ENCODE data around the gene IQSEC1.

IQSEC1 gene

DNA sequence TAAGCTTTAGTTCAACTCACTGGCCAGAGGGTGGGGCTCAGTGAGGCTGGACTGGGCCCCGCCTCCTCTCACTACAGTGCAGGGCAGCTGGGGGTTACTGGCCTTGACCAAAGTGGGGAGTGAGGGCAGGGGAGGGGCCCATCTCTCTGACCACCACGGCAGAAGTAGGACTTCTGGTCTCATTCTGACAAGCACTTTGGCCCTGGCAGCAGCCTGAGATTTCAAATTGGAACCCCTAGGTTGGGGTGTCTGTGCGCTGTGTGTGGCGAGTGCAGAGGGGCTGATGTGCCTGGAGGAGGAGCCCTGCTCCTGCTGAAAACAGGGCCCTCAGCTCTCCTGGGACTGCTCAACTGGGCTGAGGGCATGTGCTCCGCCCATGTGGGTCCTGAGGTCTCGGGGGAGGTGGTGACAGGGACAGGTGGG is 171.6 kb downstream of the IQSEC1 start:
- DNase-seq, result no peak

DNA sequence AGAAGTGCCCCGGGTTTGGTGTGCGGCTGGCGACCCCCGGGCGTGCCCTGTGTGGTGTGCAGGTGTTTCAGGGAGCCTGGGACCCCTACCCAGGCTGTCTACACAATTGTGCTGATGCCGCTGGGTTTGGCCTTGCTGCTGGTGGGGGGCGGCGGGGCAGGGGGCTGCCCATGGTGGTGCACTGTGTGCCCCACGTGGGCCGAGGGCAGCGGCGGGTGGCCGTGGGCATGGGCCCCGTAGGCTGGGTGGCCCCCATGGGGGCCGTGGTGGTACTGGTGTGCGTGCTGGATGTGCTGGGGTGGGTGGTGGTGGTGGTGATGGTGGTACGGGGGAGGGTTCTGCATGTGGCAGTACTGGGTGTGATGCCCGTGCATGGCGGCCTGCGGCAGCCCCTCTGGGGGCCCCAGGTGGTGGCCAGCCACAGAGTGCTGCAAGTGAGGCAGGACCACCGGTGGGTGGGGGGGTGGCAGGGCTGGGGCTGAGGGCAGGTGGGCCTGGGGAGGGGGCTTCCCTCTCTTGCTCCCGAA is 172.3 kb downstream of the IQSEC1 start:
- no peak for DNase-seq

DNA sequence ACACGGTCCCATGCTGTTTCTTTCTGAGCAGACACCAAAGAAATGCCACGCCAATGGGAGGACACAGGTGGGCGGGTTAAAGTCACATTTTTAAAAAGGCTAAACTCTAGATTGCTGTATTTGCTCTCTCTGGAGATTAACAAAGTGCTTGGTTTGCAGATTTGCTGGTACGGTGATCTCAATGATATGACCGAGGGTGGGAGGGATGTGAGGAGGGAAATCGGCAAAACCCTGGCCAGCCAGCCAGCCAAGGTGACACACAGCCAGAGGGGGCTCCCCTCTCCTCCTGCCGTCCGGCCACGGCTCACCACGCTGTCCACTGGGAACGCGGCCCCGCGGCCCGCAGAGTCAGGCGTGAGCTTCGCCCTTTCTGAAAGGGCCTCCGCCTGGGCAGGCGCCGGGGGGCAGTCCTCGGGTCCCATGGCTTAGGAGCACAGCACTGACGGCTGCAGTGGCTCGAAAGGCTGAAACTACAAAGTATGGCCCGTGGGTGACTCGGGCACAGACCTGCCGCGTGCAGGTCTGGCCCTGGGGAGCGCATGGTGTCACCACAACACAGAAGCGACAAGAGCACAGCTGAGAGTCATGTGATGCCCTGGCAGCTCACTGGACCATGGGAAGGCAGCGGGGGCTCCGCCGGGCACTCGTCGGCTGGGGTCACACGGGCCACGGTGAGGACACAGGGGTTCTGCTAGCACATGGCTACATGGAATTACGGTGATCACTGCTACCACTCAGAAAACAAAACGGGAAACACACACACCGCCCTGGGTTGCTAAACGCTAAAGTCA is 174.1 kb downstream of the IQSEC1 start:
- no peak for DNase-seq

DNA sequence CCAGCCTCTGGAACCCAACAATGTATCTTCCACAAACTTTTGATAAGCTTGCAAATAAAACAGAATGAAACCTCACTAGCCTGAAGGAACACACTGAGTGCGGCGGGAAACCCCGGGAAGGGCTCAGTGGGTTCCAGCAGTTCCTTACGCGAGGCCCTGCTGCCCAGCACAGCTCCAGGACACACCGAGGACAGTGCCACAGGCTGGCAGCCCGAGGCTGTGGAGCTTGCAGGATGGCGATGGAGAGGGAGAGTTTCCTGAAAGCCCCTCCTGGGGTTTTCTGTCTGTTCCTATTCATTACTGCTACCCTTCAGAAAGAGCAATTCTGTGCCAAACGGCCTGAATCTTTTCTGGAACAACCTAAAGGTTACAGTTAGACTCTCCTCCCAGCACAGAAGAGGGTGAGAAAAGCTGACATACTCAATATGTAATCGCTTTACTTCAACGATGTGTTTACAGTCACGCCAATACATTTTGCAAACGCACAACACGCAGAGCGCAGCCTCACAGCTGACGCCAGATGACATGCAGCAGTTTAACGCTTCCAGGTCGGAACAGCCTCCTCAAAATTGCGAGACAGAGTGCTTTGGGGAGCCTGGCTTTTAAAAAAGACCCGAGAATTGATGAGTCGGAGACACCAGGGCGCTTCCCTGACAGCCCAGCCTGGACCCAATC is 174.8 kb downstream of the IQSEC1 start:
- DNase-seq, result no peak

DNA sequence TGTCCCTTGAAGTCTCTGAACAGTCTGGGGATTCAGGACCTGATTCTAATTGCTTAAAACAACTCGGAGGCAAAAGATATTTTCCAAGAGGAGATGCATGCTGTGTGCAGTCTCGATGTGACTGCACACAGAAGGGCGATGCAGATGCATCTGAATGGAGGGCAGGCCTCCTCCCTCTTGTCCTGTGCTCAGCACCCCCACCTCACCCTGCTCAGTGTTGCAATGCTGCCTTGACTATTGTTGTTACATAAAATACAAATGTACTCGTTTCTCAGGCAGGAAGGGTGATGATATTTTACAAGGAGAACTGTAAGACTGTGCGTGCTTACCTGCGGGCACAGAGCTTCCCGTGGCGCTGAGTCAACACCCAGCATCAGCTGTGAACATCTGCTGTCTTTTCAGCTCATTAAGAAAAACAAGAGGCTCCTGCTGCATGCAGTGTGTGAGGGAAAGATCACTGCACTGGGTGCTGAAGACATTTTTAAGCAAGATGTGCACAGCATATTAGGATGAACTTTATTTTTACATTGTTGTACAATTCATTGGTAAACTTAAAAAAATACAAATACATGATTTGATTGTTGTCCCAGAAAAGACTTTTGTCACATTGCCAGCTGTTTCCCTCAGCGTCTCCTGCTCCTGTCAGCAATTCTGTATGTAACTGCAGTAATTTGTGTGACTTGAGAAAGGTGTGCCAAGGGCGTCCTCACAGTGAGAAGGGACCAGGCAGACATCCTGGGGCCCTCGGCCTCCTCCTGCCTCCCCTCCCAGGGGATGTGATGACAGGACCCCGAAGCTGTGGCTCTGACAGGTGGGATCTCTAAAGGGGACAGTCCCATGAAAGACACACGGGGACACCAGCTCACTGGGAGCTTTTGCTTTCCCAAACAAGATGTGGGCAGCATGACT is 175.6 kb downstream of the IQSEC1 start:
- peak in 1 of 56 donors; percentile 23 for DNase-seq

DNA sequence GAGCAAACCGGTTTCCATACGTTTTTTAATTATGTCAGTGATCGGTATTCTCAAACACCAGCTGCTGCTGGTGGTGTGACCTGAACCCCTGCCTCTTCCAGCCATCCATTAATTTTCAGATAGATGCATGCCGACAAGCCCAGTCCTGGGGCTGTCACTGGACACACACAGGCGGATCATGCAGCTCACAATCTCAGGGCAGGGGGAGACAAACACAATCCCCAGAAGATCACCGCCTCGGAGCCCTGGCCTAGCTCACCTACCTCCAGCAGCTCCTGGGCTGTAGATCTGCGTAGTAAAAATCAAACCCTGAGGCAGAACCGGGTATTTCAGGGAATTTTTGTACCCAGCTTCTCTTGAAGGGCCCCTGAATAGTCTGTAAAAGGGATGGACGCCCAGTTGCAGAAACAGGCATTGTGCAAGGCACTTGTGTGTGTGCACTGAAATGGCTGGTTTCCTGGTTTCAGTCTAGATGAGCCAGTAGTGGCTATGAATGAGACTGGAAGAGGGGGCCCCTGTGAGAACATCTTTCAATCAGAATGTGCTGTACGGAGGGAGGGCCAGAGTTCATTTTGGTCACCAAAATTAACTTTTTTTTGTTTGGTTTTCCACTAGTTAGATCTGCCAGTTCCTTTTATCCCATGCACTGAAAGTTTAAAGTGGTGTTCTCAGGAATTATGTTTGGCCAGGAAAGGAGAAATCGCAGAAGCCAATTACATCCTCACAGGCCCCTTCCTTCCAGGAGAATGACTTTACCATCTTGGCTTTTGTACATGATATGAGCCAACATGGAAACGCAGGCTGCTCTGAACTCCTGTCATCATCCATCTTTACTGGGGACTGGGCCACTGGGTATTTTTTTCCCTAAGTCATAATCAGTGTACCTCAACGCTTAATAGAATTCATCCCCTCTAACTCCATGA is 176.9 kb downstream of the IQSEC1 start:
- DNase-seq, result peak in 11 of 56 donors; percentile 11 to 42 (median 23)

DNA sequence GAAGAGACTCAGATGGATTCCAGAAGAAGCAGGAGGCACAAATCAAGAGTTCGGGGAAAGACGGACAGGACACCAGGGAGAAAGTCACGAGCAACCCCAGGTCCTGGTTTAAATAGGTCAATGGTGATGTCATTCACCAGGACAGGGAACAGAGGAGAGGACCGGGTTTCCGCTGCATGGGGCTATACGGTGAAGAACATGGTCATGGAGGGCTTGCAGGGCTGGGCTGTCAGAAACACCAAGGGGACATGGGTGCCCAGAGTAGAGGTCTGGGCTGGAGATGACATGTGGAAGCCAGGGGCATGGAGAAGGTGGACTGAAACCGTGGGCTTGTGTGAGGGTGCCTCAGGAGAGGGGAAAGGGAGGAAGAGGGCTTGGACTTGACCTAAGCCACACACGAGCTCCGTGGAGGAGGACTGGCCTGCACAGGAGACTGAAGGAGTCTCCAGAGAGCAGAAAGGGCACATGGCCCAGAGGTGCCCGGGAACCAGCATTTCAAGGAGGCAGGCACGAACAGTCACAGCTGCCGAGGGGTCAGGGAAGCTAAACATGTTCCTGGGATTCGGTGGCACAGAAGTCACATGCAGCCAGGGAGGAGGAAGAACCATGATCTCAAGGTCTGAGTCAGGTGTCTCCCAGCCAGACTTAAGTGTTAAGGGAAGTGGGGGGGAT is 177.7 kb downstream of the IQSEC1 start:
- no peak for DNase-seq

DNA sequence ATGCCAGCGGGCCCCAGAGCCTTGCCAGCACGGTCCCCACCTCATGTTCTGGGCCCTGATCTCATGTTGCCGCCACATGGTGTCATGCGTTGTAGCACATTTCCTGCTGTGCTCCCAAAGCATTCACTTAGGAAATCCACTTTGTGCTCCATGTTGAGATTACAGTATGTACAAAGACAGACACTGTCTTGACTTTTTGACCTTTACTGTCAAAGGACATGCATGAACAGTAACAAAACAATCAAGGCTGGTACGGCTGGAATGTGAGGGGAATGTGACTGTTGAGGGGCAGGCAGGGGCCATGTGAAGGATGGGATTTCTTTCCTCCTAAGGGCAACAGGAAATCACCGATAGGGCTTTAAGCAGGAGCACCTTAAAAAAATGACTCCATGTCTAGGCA is 178.6 kb downstream of the IQSEC1 start:
- no peak for DNase-seq

DNA sequence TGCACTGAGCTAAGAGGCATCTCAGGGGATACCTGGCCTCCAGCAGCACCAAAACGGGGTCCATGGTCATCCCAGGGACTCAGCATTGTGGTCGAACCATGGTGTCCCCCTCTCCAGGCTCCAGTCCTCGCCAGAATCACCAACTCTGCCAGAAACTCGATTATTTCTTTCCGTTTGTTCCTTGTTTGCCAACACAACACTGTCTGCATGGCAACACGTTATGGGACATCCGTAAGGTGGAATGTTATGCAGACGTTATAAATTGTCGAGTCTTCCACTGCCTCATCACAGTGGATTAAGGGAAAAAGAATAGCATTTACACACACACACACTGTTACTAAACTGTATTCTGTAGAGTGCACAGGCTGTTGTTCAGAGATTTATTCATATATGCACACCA is 179.4 kb downstream of the IQSEC1 start:
- no peak for DNase-seq

DNA sequence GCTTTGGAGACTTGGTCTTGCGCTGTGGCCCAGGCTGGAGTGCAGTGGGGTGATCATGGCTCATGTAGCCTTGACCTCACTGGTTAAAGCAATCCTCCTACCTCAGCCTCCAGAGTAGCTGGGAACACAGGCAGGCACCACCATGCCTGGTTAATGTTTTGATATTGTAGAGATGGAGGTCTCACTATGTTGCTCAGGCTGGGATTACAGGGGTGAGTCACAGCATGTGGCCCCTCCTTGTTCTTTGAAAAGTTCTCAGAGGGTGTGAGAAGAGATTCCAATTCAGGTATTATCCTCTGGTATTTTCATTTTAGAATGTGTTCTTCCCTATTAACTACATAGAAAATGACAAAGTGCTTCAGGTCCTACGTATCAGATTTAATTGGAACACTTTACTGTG is 180.0 kb downstream of the IQSEC1 start:
- no peak for DNase-seq

DNA sequence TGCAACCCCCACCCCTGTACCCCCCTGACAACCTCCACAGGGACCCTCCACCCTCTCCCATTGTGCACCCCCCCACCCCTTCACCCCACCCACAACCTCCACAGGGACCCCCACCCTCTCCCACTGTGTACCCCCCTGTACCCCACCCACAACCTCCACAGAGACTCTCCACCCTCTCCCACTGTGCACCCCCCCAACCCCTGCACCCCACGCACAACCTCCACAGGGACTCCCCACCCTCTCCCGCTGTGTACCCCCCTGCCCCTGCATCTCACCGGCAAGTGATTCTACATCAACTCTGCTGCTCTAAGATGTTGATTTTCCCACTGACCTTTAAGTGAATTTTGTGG is 180.4 kb downstream of the IQSEC1 start:
- DNase-seq, result no peak

DNA sequence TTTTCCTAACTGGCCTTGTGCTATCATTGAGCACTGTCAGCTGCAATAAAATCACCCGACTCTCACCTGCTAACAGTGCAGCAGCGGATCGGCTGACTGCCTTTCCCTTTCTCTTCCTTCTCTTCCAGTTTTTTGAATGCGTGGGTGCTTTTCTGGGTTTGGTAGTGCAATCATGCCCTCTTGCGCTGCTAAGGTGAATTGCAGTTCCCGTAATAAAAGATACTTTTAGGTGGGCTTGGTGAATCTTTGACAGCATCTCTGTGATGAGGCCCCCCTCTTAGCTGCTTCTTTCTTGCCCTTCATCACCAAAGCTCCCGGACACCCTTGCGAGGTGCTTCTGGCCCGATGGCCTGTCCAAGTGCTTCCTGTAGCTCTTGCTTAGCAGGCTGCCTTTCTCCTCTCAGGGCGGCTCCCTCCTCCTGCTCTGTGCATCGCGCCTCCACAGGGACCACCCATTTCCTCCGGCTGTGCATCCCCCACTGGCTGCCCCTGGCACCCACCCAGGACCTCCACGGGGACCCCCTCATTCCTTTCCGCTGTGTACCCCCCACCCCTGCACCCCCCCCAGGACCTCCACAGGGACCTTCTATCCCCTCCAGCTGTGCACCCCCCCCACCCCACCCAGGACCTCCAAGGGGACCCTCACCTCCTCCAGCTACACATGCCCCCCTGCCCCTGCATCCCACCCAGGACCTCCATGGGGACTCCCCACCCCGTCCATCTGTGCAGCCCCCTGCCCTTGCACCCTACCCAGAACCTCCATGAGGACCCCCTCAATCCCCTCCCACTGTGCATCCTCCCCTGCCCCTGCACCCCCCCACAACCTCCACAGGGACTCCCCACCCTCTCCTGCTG is 181.0 kb downstream of the IQSEC1 start:
- DNase-seq, result peak in 30 of 56 donors; percentile 8 to 78 (median 37)

DNA sequence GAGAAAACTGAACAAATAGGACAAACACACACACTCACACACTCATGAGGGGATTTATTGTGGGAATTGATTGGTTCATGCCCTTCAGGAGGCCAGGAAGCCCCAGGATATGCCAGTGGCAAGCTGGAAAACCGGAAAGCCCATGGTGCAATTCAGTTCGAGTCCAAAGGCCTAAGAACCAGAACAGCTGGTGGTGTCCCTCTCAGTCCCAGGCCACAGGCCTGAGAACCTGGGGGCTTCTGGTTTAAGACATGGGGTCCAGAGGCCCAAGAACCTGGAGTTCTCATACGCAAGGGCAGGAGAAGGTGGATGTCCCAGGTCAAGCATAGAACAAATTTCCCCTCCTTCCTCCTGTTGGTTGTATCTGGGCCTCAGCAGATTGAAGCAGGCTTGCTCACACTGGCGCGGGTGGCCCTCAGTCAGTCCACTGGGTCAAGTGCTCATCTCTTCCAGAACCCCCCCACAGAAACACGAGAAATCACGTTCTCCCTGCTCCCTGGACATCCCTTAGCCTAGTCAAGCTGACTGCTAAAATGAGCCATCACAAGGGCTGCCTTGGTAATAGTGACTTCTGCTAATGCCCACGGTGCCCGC is 181.7 kb downstream of the IQSEC1 start:
- peak in 1 of 56 donors; percentile 49 for DNase-seq

DNA sequence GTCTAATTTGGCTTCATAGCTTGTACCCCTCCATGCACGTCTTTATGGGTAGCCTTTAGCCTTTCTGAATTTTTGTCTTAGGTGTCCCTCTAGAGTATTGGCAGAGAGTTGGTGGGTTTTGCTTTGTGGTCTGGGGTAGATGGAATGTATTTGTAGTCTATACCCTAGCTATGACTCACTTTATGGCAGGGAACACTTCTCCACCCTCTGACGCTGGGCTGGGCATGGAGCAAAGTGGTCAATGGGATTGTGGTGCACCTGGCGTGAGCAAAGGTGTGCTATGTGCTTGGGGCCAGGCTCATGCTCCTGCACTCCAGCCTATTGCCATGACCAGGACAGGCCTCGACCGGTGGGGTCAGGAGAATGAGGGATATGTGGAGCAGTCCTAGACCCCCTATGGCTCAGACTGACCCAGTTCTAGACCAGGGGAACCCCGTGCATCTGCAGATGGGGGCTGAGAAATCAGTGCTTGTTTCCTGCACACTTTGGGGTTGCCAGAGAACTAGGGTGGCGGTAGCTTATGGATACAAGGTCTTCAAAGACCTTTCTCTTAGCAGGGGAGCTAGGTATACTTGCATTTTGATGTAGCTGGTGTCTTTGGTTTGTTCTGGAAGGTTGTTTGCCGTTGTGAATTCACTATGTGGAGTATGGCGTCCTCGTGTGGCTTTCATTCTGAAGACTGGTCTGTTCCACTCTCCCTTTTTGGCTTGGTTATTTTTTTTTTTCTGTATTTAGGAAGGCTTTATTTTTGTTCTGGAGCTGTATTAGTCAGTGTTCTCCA is 182.4 kb downstream of the IQSEC1 start:
- DNase-seq, result no peak

DNA sequence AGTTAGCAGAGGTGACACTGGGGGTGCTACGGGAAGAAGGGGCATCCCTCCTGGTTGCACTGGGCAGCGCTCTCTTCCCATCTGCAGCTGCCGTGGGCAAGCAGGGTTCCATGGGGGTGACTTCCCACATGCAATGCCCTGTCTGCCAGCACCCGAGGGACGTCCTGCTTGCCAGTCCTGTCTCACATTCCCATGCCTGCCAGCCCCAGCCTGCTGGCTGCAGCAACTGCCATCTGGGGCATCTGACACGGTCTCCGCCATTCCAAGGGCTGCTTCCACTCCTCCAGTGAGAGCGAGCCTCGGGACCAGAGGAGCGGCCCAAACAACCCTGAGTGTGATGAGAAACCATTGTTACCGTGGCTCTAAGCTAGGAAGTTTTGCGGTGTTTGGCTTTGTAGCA is 186.5 kb downstream of the IQSEC1 start:
- DNase-seq, result peak in 5 of 56 donors; percentile 17 to 35 (median 23)

DNA sequence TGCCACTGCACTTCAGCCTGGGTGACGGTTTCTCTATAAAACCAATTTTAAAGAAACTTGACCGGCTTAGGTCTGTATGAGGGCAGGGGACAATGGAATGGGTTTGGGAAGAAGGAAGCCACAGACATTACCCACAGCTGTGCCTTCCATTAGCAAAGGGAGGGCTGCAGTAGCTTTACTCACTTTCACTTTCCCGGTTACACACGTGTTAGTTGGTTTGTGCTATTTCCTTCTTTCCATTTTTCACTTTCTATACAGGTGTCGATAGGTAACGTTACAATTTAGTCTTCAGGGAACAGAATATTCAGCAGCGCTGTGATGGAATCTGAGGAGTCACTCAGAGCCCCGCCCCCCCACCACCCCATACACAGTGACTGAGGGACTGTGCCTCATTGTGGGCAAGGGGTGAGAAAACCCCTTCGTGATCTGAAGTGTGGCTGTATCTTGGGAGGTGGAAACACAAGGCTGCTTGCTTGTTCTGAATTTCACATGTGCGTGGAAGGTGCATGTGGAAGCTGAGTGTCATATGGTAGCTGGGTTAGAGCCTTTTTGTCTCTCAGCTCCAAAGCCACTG is 187.0 kb downstream of the IQSEC1 start:
- no peak for DNase-seq

DNA sequence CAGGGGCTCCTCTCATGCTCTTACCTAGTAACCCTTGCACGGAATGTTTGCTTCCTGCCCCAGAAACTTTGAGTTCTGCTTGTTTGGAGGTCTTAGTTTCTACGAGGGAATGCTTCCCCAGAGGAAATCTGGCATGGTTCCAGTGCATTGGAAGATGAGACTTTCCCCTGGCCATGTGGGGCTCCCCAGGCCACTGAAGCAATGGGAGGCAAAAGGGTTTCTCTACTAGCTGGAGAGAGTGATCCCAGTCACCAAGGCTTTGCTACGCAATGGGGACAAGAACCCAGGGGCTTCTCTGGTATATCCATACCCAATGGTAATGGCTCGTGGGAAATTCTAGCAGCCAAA is 187.7 kb downstream of the IQSEC1 start:
- no peak for DNase-seq
